A673 (cell line): ENCODE results near the gene C19orf73. TPM values are rescaled to one million over a fixed set of nuclear protein-coding genes. Genes with fewer than 3 reads are reported as not detected.

Source experiments
- BruUV-seq: library from RNA; stranded (reverse); fragments of 400-500 nt; replicated peaks from 2 replicates; lab custom pipeline; 2021; lab: Mats Ljungman, UMichigan
- CTCF ChIA-PET: fragments of 300-600 bp; sonication (Branson Sonifier 250); formaldehyde crosslinking; loops from one replicate; lab custom pipeline; 2022; ENCODE audit warnings: antibody characterized with exemption; lab: Charles Lee
- POLR2A ChIA-PET: fragments of 300-600 bp; sonication (Branson Sonifier 250); formaldehyde crosslinking; loops from one replicate; lab custom pipeline; 2022; ENCODE audit warnings: antibody characterized with exemption; ENCODE audit not compliant: low non-redundant PET; lab: Charles Lee
- DNase-seq: peaks from one replicate; pipeline ENCODE4 v3.0.0-alpha.2; 2015; ENCODE audit warnings: low spot score
- H3K27ac ChIP-seq: fragments of 200-600 bp; sonication (generic); 2 replicates; pipeline ENCODE4 v1.5.1; 2016; ENCODE audit warnings: mixed run types, low read depth, mild to moderate bottlenecking, mixed read lengths, antibody characterized with exemption, low read length; ENCODE audit not compliant: poor library complexity, severe bottlenecking
- H3K27me3 ChIP-seq: fragments of 200-600 bp; sonication (generic); replicated peaks from 2 replicates; pipeline ENCODE4 v1.6.1; 2017; ENCODE audit warnings: mixed run types, low read depth, mild to moderate bottlenecking, mixed read lengths, antibody characterized with exemption, low read length; ENCODE audit not compliant: insufficient read depth, poor library complexity
- H3K36me3 ChIP-seq: fragments of 200-600 bp; sonication (generic); 2 replicates; pipeline ENCODE4 v1.6.1; 2016; ENCODE audit warnings: mixed run types, mild to moderate bottlenecking, mixed read lengths, antibody characterized with exemption, low read length; ENCODE audit not compliant: insufficient read depth, poor library complexity, severe bottlenecking
- H3K4me1 ChIP-seq: fragments of 200-600 bp; sonication (generic); 2 replicates; pipeline ENCODE4 v1.6.1; 2017; ENCODE audit warnings: mixed run types, mild to moderate bottlenecking, mixed read lengths, antibody characterized with exemption, low read length; ENCODE audit not compliant: insufficient read depth, poor library complexity, severe bottlenecking
- H3K4me3 ChIP-seq: fragments of 200-600 bp; sonication (generic); 2 replicates; pipeline ENCODE4 v1.5.1; 2016; ENCODE audit warnings: low read depth, mixed run types, mild to moderate bottlenecking, mixed read lengths, low read length; ENCODE audit not compliant: poor library complexity, severe bottlenecking
- H3K9me3 ChIP-seq: fragments of 200-600 bp; sonication (generic); 2 replicates; pipeline ENCODE4 v1.6.1; 2016; ENCODE audit warnings: mixed run types, low read depth, mild to moderate bottlenecking, mixed read lengths, antibody characterized with exemption, low read length; ENCODE audit not compliant: poor library complexity, severe bottlenecking
- CTCF ChIP-seq: fragments of 300-800, 200-600 bp; sonication (generic); conservative IDR thresholded peaks from 2 replicates; pipeline ENCODE4 v1.5.1; 2017; ENCODE audit warnings: low read depth, mild to moderate bottlenecking, antibody characterized with exemption, low read length, moderate library complexity, mixed read lengths
- EZH2 ChIP-seq: fragments of 200-600 bp; sonication (generic); IDR thresholded peaks from 2 replicates; pipeline ENCODE4 v1.6.1; 2017; ENCODE audit warnings: borderline replicate concordance, low read depth, mild to moderate bottlenecking, mixed read lengths, antibody characterized with exemption, low read length; ENCODE audit not compliant: poor library complexity, severe bottlenecking
- intact Hi-C: fragments of 100-400 bp; cut with micrococcal nuclease; formaldehyde crosslinking; loops from one replicate; pipeline ENCODE4 v1.10.0; 2022; ENCODE audit not compliant: unreplicated experiment
- total RNA-seq: library from RNA; stranded (reverse); gene quantifications from 2 replicates; pipeline ENCODE4 v1.2.3, GENCODE V29; 2021

Gene C19orf73
- total RNA-seq, 1 experiment from 2014 or later: 1.7 TPM

- intact Hi-C loops: no loop called here
- CTCF ChIA-PET: no interaction called here
Measured at GRCh38 chr19:49086296-49086695, 32.6 kb downstream of the C19orf73 start.

GRCh38 chr19:49085868-49086232, 33.1 kb downstream of the C19orf73 start:
- DNase-seq: no peak
- CTCF ChIA-PET: no interaction called here
- Histone ChIP-seq H3K27me3 (no peaks in the 10 kb centered on the region), H3K4me3 (peak overlapping the region; percentile 88), H3K36me3 (peaks cover 36% of the 10 kb centered on the region), H3K9me3 (no peaks in the 10 kb centered on the region), H3K4me1 (peaks cover 9% of the 10 kb centered on the region), H3K27ac (peak overlapping the region; percentile 97)
- no TSS peak for BruUV-seq
- POLR2A ChIA-PET: no interaction called here
- intact Hi-C loops: no loop called here
- TF ChIP-seq CTCF (no peak), EZH2 (no peak)

More at GRCh38 chr19:49086296-49086695, 32.6 kb downstream of the C19orf73 start:
- peaks cover 40% of the 10 kb centered on the region for H3K36me3 ChIP-seq
- DNase-seq: no peak
- BruUV-seq: no TSS peak
- POLR2A ChIA-PET: no interaction called here
- H3K27ac ChIP-seq: peak overlapping the region; percentile 97
- TF ChIP-seq CTCF (no peak), EZH2 (no peak)
- no peaks in the 10 kb centered on the region for H3K27me3 ChIP-seq
- H3K4me3 ChIP-seq: peak overlapping the region; percentile 88
- H3K4me1 ChIP-seq: peaks cover 9% of the 10 kb centered on the region
- H3K9me3 ChIP-seq: no peaks in the 10 kb centered on the region

GRCh38 chr19:49085020-49085867, 33.7 kb downstream of the C19orf73 start, which contains the start of gene SNRNP70:
Gene SNRNP70, plus strand, starts transcription at chr19:49085451. Its CDS starts 964 bp downstream, at chr19:49086415.
- intact Hi-C loops: no loop called here
- H3K4me1 ChIP-seq: peaks cover 9% of the 10 kb centered on the region
- CTCF ChIA-PET: no interaction called here
- no peaks in the 10 kb centered on the region for H3K27me3 ChIP-seq
- no peak for TF ChIP-seq CTCF
- no peak for TF ChIP-seq EZH2
- POLR2A ChIA-PET: no interaction called here
- no peaks in the 10 kb centered on the region for H3K9me3 ChIP-seq
- peak within 1 kb of the TSS; percentile 97 for H3K27ac ChIP-seq
- peak; percentile 100 for DNase-seq
- peaks cover 30% of the 10 kb centered on the region for H3K36me3 ChIP-seq
- H3K4me3 ChIP-seq: peak within 1 kb of the TSS; percentile 88
- no TSS peak for BruUV-seq
